Measurements from ENCODE around the gene UNC79.

GRCh38 chr14:93548102-93548843 lies 117.5 kb downstream of the UNC79 start:
- TF ChIP-seq, protein P1, sequence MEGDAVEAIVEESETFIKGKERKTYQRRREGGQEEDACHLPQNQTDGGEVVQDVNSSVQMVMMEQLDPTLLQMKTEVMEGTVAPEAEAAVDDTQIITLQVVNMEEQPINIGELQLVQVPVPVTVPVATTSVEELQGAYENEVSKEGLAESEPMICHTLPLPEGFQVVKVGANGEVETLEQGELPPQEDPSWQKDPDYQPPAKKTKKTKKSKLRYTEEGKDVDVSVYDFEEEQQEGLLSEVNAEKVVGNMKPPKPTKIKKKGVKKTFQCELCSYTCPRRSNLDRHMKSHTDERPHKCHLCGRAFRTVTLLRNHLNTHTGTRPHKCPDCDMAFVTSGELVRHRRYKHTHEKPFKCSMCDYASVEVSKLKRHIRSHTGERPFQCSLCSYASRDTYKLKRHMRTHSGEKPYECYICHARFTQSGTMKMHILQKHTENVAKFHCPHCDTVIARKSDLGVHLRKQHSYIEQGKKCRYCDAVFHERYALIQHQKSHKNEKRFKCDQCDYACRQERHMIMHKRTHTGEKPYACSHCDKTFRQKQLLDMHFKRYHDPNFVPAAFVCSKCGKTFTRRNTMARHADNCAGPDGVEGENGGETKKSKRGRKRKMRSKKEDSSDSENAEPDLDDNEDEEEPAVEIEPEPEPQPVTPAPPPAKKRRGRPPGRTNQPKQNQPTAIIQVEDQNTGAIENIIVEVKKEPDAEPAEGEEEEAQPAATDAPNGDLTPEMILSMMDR (conservative IDR thresholded peaks at IDR 0.05; ENCODE audit: low read depth, low read length), result no peak
- no peak for TF ChIP-seq EZH2phosphoT487 (IDR thresholded peaks at IDR 0.05; ENCODE audit: borderline replicate concordance, low read length)

Measured in PC-3 (cell line).